Liver (tissue), 3 donors: ENCODE data around the gene HPS1.

Experiments
- GABPA ChIP-seq, 2 donors: IDR thresholded peaks in 1 of 2; conservative IDR thresholded peaks in 1 of 2; 2 replicates each; pipeline ENCODE4 v1.6.1; 2016; ENCODE audit warnings: antibody characterized with exemption in 2 of 2, mild to moderate bottlenecking in 1 of 2, moderate library complexity in 1 of 2
- JUND ChIP-seq, 2 donors: IDR thresholded peaks; 2 replicates each; pipeline ENCODE4 v1.6.1; 2016; ENCODE audit warnings: antibody characterized with exemption in 2 of 2
- RAD21 ChIP-seq, 2 donors: IDR thresholded peaks; 2 replicates each; pipeline ENCODE4 v1.6.1; 2016; ENCODE audit warnings: antibody characterized with exemption in 2 of 2, mild to moderate bottlenecking in 2 of 2
- REST ChIP-seq: IDR thresholded peaks from 2 replicates; pipeline ENCODE4 v1.6.1; 2016; ENCODE audit warnings: antibody characterized with exemption, mild to moderate bottlenecking
- SP1 ChIP-seq: IDR thresholded peaks from 2 replicates; pipeline ENCODE4 v1.6.1; 2018; ENCODE audit warnings: antibody characterized with exemption, mild to moderate bottlenecking
- TAF1 ChIP-seq: conservative IDR thresholded peaks from 2 replicates; pipeline ENCODE4 v1.6.1; 2016; ENCODE audit warnings: antibody characterized with exemption, mild to moderate bottlenecking
- TF ChIP-seq, protein P1 (sequence below): fragments of 150-350 bp; IDR thresholded peaks from 2 replicates; pipeline ENCODE4 v1.5.1; 2017; ENCODE audit warnings: improper control_type of control experiment, low read depth, low read length; ENCODE audit not compliant: missing input control
- TF ChIP-seq, protein P2 (sequence below): IDR thresholded peaks from 2 replicates; pipeline ENCODE4 v1.6.1; 2016; ENCODE audit warnings: antibody characterized with exemption
- donor health status: healthy.
- donor health status: healthy.

GRCh38 chr10:98416606-98417388 is 29.9 kb downstream of the HPS1 start:
- TF ChIP-seq, protein P1, sequence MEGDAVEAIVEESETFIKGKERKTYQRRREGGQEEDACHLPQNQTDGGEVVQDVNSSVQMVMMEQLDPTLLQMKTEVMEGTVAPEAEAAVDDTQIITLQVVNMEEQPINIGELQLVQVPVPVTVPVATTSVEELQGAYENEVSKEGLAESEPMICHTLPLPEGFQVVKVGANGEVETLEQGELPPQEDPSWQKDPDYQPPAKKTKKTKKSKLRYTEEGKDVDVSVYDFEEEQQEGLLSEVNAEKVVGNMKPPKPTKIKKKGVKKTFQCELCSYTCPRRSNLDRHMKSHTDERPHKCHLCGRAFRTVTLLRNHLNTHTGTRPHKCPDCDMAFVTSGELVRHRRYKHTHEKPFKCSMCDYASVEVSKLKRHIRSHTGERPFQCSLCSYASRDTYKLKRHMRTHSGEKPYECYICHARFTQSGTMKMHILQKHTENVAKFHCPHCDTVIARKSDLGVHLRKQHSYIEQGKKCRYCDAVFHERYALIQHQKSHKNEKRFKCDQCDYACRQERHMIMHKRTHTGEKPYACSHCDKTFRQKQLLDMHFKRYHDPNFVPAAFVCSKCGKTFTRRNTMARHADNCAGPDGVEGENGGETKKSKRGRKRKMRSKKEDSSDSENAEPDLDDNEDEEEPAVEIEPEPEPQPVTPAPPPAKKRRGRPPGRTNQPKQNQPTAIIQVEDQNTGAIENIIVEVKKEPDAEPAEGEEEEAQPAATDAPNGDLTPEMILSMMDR: no peak
- no peak for TF ChIP-seq RAD21 (IDR thresholded peaks at IDR 0.05)
- no peak for TF ChIP-seq GABPA (IDR thresholded peaks at IDR 0.05 in 1 of 2, conservative IDR thresholded peaks at IDR 0.05 in 1 of 2)
- TF ChIP-seq, protein P2, sequence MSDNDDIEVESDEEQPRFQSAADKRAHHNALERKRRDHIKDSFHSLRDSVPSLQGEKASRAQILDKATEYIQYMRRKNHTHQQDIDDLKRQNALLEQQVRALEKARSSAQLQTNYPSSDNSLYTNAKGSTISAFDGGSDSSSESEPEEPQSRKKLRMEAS: no peak
- no peak for TF ChIP-seq SP1
- no peak for TF ChIP-seq JUND (IDR thresholded peaks at IDR 0.05)
- TF ChIP-seq TAF1: no peak
- TF ChIP-seq REST: no peak
